D721Med (cell line): ENCODE results near the gene BAIAP2.

Experiments
- DNase-seq: peaks from one replicate; pipeline ENCODE4 v3.0.0; 2011; ENCODE audit warnings: low spot score; ENCODE audit not compliant: insufficient read length
- FAIRE-seq: peaks from 2 replicates; lab custom pipeline; 2011; peaks lifted over from hg19 to GRCh38; lab: Jason Lieb, UNC
- TF ChIP-seq, protein P1 (sequence below): IDR thresholded peaks from 2 replicates; pipeline ENCODE4 v1.5.1; 2012; ENCODE audit warnings: mild to moderate bottlenecking, control low read depth; ENCODE audit not compliant: insufficient read depth; ENCODE audit errors: missing control alignments

The BAIAP2 gene

GRCh38 chr17:81003711-81004475, 31.1 kb upstream of the BAIAP2 start:
- FAIRE-seq (no peak), DNase-seq (no peak)
- TF ChIP-seq, protein P1, sequence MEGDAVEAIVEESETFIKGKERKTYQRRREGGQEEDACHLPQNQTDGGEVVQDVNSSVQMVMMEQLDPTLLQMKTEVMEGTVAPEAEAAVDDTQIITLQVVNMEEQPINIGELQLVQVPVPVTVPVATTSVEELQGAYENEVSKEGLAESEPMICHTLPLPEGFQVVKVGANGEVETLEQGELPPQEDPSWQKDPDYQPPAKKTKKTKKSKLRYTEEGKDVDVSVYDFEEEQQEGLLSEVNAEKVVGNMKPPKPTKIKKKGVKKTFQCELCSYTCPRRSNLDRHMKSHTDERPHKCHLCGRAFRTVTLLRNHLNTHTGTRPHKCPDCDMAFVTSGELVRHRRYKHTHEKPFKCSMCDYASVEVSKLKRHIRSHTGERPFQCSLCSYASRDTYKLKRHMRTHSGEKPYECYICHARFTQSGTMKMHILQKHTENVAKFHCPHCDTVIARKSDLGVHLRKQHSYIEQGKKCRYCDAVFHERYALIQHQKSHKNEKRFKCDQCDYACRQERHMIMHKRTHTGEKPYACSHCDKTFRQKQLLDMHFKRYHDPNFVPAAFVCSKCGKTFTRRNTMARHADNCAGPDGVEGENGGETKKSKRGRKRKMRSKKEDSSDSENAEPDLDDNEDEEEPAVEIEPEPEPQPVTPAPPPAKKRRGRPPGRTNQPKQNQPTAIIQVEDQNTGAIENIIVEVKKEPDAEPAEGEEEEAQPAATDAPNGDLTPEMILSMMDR: no peak

DNA sequence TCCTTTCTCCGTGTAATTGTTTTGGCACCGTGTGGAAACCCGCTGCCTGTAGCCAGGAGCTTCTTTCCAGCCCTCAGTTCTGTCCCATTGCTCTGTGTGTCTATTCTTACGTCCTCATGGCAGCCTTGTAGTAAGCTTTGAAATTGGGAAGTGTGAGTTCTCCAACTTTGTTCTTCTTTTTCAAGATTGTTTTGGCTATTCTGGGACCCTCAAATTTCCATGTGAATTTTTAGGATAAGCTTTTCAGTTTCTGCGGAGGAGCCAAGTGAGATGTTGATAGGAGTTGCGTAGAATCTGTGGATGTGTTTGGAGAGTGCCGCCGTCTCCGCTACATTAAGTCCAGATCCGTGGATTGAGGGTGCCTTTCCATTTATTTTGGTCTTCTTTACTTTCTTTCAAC, 28.1 kb upstream of the BAIAP2 start:
- TF ChIP-seq, protein P1: no peak
- FAIRE-seq (no peak), DNase-seq (no peak)

- no peak for FAIRE-seq
- no peak for DNase-seq
- TF ChIP-seq, protein P1: no peak
Measured at GRCh38 chr17:81008140-81008539, 26.8 kb upstream of the BAIAP2 start.

DNA sequence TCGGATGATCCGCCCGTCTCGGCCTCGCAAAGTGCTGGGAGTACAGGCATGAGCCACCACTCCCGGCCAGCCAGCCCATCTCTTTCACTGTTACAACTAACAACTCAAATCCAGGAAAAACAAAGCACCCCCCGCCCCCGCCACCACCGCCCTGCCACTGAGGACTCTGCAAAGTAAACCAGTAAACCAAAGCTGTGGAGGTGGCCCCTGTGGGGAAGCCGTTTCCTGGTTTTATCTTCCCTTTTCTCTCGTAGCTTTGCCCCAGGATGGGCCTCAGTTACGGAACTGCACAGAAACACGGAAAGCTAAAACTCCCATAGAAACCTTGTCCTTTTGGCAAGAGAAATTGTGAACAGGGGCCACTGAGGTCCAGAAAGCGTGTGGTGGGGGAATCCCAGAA, 25.8 kb upstream of the BAIAP2 start:
- no peak for FAIRE-seq
- no peak for DNase-seq
- TF ChIP-seq, protein P1: no peak

- FAIRE-seq (no peak), DNase-seq (no peak)
- TF ChIP-seq, protein P1: no peak
Measured at GRCh38 chr17:81010935-81011334, 24.0 kb upstream of the BAIAP2 start.

DNA sequence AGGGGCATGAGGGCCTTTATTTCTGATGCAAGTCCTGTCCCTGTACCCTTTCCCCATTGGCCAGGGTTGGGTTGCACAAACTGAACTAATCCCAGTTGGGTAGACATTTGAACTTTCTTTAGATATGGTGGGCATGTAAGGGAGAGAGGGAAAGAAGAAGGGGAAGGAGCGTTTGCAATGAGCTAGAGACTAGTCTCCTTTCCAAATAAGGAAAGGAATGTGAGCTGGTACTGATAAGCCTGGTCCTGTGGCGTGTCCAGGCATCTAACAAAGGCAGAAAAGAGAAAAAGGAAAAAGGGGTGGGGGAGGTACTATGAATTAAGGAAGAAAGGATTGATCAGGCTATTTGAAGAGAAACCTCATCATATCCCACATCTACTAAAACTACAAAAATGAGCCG, 23.0 kb upstream of the BAIAP2 start:
- no peak for DNase-seq
- TF ChIP-seq, protein P1: no peak
- FAIRE-seq: no peak
